ENCODE data around the gene EEFSEC.

Gene EEFSEC

GRCh38 chr3:128262457-128262856 lies 109.2 kb downstream of the EEFSEC start:
- Histone ChIP-seq H3K27ac (replicated peaks) (no peak overlapping the region), H3K4me3 (replicated peaks; ENCODE audit: insufficient read depth, low read length) (no peak overlapping the region), H3K27me3 (ENCODE audit: insufficient read depth, poor library complexity, severe bottlenecking) (no peaks in the 10 kb centered on the region)
- DNase-seq (ENCODE audit: low read depth in 1 of 2, low spot score in 1 of 2) = no peak
- no peak for TF ChIP-seq POLR2AphosphoS5 (IDR thresholded peaks at IDR 0.05; ENCODE audit: low read depth)
- TF ChIP-seq SPI1 (IDR thresholded peaks at IDR 0.05; ENCODE audit: borderline replicate concordance, low read depth) = no peak
- TF ChIP-seq, protein P1, sequence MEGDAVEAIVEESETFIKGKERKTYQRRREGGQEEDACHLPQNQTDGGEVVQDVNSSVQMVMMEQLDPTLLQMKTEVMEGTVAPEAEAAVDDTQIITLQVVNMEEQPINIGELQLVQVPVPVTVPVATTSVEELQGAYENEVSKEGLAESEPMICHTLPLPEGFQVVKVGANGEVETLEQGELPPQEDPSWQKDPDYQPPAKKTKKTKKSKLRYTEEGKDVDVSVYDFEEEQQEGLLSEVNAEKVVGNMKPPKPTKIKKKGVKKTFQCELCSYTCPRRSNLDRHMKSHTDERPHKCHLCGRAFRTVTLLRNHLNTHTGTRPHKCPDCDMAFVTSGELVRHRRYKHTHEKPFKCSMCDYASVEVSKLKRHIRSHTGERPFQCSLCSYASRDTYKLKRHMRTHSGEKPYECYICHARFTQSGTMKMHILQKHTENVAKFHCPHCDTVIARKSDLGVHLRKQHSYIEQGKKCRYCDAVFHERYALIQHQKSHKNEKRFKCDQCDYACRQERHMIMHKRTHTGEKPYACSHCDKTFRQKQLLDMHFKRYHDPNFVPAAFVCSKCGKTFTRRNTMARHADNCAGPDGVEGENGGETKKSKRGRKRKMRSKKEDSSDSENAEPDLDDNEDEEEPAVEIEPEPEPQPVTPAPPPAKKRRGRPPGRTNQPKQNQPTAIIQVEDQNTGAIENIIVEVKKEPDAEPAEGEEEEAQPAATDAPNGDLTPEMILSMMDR (IDR thresholded peaks at IDR 0.05; ENCODE audit: insufficient read depth, low read length) = no peak
- no peak for TF ChIP-seq GABPA (IDR thresholded peaks at IDR 0.05; ENCODE audit: low read depth)
- TF ChIP-seq, protein P2, sequence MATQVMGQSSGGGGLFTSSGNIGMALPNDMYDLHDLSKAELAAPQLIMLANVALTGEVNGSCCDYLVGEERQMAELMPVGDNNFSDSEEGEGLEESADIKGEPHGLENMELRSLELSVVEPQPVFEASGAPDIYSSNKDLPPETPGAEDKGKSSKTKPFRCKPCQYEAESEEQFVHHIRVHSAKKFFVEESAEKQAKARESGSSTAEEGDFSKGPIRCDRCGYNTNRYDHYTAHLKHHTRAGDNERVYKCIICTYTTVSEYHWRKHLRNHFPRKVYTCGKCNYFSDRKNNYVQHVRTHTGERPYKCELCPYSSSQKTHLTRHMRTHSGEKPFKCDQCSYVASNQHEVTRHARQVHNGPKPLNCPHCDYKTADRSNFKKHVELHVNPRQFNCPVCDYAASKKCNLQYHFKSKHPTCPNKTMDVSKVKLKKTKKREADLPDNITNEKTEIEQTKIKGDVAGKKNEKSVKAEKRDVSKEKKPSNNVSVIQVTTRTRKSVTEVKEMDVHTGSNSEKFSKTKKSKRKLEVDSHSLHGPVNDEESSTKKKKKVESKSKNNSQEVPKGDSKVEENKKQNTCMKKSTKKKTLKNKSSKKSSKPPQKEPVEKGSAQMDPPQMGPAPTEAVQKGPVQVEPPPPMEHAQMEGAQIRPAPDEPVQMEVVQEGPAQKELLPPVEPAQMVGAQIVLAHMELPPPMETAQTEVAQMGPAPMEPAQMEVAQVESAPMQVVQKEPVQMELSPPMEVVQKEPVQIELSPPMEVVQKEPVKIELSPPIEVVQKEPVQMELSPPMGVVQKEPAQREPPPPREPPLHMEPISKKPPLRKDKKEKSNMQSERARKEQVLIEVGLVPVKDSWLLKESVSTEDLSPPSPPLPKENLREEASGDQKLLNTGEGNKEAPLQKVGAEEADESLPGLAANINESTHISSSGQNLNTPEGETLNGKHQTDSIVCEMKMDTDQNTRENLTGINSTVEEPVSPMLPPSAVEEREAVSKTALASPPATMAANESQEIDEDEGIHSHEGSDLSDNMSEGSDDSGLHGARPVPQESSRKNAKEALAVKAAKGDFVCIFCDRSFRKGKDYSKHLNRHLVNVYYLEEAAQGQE (IDR thresholded peaks at IDR 0.05; ENCODE audit: insufficient replicate concordance, low read depth) = no peak

DNA sequence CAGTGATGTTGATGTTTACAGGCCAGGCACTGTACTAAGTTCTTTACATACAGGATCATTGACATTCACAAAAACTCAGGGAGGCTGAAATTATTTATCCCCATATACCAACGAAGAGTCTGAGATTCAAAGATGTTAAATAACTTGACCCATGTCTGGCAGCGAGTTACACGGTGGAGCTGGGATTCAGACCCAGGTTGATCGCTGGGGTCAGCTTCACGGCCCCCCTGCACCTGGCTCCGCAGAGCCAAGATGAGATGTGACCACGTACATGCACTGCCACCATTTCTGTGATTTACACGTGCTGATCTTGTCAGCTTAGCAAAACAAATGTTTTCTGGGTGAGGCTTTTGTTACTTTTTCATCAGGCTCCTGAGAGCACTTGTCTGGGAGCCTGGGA lies 109.8 kb downstream of the EEFSEC start:
- Histone ChIP-seq H3K27ac (replicated peaks) (no peak overlapping the region), H3K4me3 (replicated peaks; ENCODE audit: insufficient read depth, low read length) (no peak overlapping the region), H3K27me3 (ENCODE audit: insufficient read depth, poor library complexity, severe bottlenecking) (no peaks in the 10 kb centered on the region)
- DNase-seq (ENCODE audit: low read depth in 1 of 2, low spot score in 1 of 2) = no peak
- TF ChIP-seq SPI1 (IDR thresholded peaks at IDR 0.05; ENCODE audit: borderline replicate concordance, low read depth) = no peak
- TF ChIP-seq, protein P2 (IDR thresholded peaks at IDR 0.05; ENCODE audit: insufficient replicate concordance, low read depth) = no peak
- TF ChIP-seq, protein P1 (IDR thresholded peaks at IDR 0.05; ENCODE audit: insufficient read depth, low read length) = no peak
- no peak for TF ChIP-seq POLR2AphosphoS5 (IDR thresholded peaks at IDR 0.05; ENCODE audit: low read depth)
- no peak for TF ChIP-seq GABPA (IDR thresholded peaks at IDR 0.05; ENCODE audit: low read depth)

DNA sequence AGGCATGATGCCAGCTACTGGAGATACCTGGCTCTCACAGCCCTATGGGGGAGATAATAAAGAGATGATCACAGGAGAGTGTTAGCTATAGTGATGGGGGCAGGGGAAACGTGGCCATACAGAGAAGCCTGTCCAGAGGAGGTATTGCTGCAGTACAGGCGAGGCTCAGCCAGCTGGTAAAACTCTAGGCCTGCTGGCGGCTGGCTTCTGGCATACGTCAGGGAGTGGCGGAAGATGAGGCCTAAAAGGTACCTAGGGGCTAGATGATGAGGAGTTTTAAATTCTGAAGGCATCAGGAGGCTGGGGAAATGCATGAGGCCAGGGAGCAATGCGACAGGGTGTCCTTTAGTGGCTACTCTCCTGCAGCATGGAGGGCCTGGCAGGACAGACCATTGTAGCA lies 110.7 kb downstream of the EEFSEC start:
- no peaks in the 10 kb centered on the region for H3K27me3 ChIP-seq (ENCODE audit: insufficient read depth, poor library complexity, severe bottlenecking)
- TF ChIP-seq POLR2AphosphoS5 (IDR thresholded peaks at IDR 0.05; ENCODE audit: low read depth) (no peak), GABPA (IDR thresholded peaks at IDR 0.05; ENCODE audit: low read depth) (no peak), SPI1 (IDR thresholded peaks at IDR 0.05; ENCODE audit: borderline replicate concordance, low read depth) (no peak)
- TF ChIP-seq, protein P1 (IDR thresholded peaks at IDR 0.05; ENCODE audit: insufficient read depth, low read length) = no peak
- TF ChIP-seq, protein P2 (IDR thresholded peaks at IDR 0.05; ENCODE audit: insufficient replicate concordance, low read depth) = no peak

More for the DNA sequence above, 110.7 kb downstream of the EEFSEC start:
- no peak for DNase-seq (ENCODE audit: low read depth in 1 of 2, low spot score in 1 of 2)
- Histone ChIP-seq H3K27ac (replicated peaks) (no peak overlapping the region), H3K4me3 (replicated peaks; ENCODE audit: insufficient read depth, low read length) (no peak overlapping the region)

Data from HL-60 (cell line).